Naive thymus-derived CD4-positive, alpha-beta T cell (primary cell): ENCODE data around the gene CCM2L. TPM values are rescaled to one million over a fixed set of nuclear protein-coding genes. Genes with fewer than 3 reads are reported as not detected.

Experiments
- ATAC-seq: fragments of 150-1000 bp; cut with Tn5 transposase; 2 replicates; pipeline ENCODE4 v1.10.0; 2021; ENCODE audit warnings: mild to moderate bottlenecking, moderate library complexity
- CTCF ChIA-PET: fragments of 350-600 bp; sonication (Branson Sonifier 250); formaldehyde crosslinking; loops from one replicate; lab custom pipeline; 2021; ENCODE audit warnings: antibody characterized with exemption; lab: Charles Lee
- POLR2A ChIA-PET: fragments of 350-600 bp; sonication (Branson Sonifier 250); formaldehyde crosslinking; loops from one replicate; lab custom pipeline; 2021; ENCODE audit warnings: antibody characterized with exemption, inconsistent platforms; lab: Charles Lee
- DNase-seq, 9 donors: peaks; one replicate each; pipeline versions ENCODE4 v3.0.0 to v3.0.0-alpha.2; 2020 to 2022; ENCODE audit warnings: mixed read lengths in 1 of 9
- H3K27ac ChIP-seq: one replicate; pipeline ENCODE4 v1.7.0; 2013; ENCODE audit warnings: mild to moderate bottlenecking, low read depth, low read length, moderate library complexity
- H3K27me3 ChIP-seq, 2 donors: one replicate each; pipeline ENCODE4 v1.7.0; 2013; ENCODE audit warnings: low read length in 2 of 2, mild to moderate bottlenecking in 2 of 2, moderate library complexity in 2 of 2; ENCODE audit not compliant: control insufficient read depth in 2 of 2, insufficient read depth in 2 of 2
- H3K36me3 ChIP-seq, 3 experiments: 1 replicate in 2 of 3; 2 replicates in 1 of 3; pipeline ENCODE4 v1.7.0; 2013; ENCODE audit warnings: low read length in 3 of 3, mild to moderate bottlenecking in 3 of 3, moderate library complexity in 1 of 3; ENCODE audit not compliant: insufficient read depth in 3 of 3, control insufficient read depth in 2 of 3
- H3K4me1 ChIP-seq, 2 donors: one replicate each; pipeline ENCODE4 v1.7.0; 2013; ENCODE audit warnings: low read length in 2 of 2, mild to moderate bottlenecking in 2 of 2, moderate library complexity in 1 of 2; ENCODE audit not compliant: control insufficient read depth in 2 of 2, insufficient read depth in 2 of 2
- H3K4me3 ChIP-seq: 2 replicates; pipeline ENCODE4 v1.7.0; 2013; ENCODE audit warnings: mild to moderate bottlenecking, low read length
- H3K9me3 ChIP-seq, 3 experiments: 1 replicate in 2 of 3; 2 replicates in 1 of 3; pipeline ENCODE4 v1.7.0; 2013; ENCODE audit warnings: low read length in 3 of 3; ENCODE audit not compliant: control insufficient read depth in 2 of 3
- H3K27ac Mint-ChIP-seq, 9 donors: one replicate each; pipeline ENCODE4 v1.8.0; 2020 to 2022; ENCODE audit warnings: mixed read lengths in 9 of 9, mild to moderate bottlenecking in 8 of 9, moderate library complexity in 5 of 9, inconsistent platforms in 2 of 9
- H3K27me3 Mint-ChIP-seq, 5 donors: one replicate each; pipeline ENCODE4 v1.8.0; 2021 to 2022; ENCODE audit warnings: mixed read lengths in 5 of 5, mild to moderate bottlenecking in 1 of 5
- H3K36me3 Mint-ChIP-seq, 5 donors: one replicate each; pipeline ENCODE4 v1.8.0; 2020 to 2022; ENCODE audit warnings: mixed read lengths in 5 of 5, mild to moderate bottlenecking in 3 of 5, inconsistent platforms in 1 of 5
- H3K4me1 Mint-ChIP-seq, 7 donors: one replicate each; pipeline ENCODE4 v1.8.0; 2020 to 2022; ENCODE audit warnings: mixed read lengths in 7 of 7, mild to moderate bottlenecking in 3 of 7, inconsistent platforms in 1 of 7
- H3K4me3 Mint-ChIP-seq, 10 donors: one replicate each; pipeline ENCODE4 v1.8.0; 2020 to 2022; ENCODE audit warnings: mild to moderate bottlenecking in 10 of 10, mixed read lengths in 10 of 10, moderate library complexity in 6 of 10, inconsistent platforms in 2 of 10
- H3K9me3 Mint-ChIP-seq, 11 donors: one replicate each; pipeline ENCODE4 v1.8.0; 2020 to 2022; ENCODE audit warnings: mixed read lengths in 11 of 11, mild to moderate bottlenecking in 4 of 11, inconsistent platforms in 1 of 11, moderate library complexity in 1 of 11
- intact Hi-C, 2 donors: fragments of 100-400 bp; cut with micrococcal nuclease; formaldehyde crosslinking; loops; one replicate each; pipeline ENCODE4 v1.15.1; 2023
- polyA plus RNA-seq, 2 donors: library from polyadenylated mRNA; unstranded; fragments of 300-500 nt; fragmentation: Illumina TruSeq; gene quantifications; one replicate each; pipeline ENCODE4 v1.2.3, GENCODE V29; 2021
- total RNA-seq, 6 experiments: library from RNA in 5 of 6; stranded (reverse) in 5 of 6; gene quantifications; 1 replicate in 5 of 6; 2 replicates in 1 of 6; pipeline ENCODE4 v1.2.3 and lab custom pipeline; 2021 to 2026

The CCM2L gene
- total and polyA plus RNA-seq, 7 experiments from 2014 or later, result not detected

DNA sequence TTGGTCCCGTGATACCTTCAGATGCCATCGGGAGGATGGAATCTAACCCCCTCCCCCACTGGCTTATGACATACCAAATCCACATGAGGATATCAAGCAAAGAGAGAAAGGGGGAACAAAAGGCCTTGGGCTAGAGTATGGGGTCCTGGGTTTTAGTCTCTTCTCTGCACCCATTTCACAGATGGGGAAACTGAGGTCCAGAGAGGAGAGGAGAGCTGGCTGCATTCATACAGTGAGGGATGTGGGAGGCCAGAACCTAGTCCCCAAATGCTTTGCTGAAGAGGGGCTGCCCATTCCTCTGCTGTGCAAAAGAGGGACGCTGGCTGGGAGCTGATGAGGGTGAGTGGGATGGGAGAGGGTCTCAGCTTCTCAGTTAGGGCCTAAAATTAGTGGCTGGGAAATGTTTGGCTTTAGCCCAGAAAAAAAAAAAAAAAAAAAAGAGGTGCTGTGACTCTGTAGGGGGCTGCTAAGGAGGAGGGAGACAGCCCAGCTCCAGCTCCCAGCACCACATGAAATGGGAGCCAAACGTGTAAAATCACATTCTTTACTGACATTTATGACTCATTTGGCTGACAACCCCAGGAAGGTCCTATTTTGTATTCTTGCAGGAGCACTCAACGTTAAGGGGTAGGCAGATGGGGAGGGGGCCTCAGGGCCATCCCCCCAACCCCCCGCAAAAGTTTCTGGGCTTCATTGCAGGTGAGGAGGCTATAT lies 30.4 kb upstream of the CCM2L start:
- Histone ChIP-seq H3K36me3 (no peaks in the 10 kb centered on the region), H3K27ac (no peak overlapping the region), H3K4me1 (no peaks in the 10 kb centered on the region), H3K27me3 (no peaks in the 10 kb centered on the region), H3K9me3 (no peaks in the 10 kb centered on the region), H3K4me3 (no peak overlapping the region)
- ChIA-PET POLR2A (no interaction called here), CTCF (no interaction called here)
- H3K27me3 Mint-ChIP-seq, result peaks cover 9 to 30% (median 25%) of the 10 kb centered on the region in 5 donors
- no peak overlapping the region for H3K27ac Mint-ChIP-seq
- intact Hi-C loops, result no loop called here
- DNase-seq (no peak), ATAC-seq (no peak)
- no peaks in the 10 kb centered on the region for H3K36me3 Mint-ChIP-seq
- H3K4me3 Mint-ChIP-seq, result no peak overlapping the region
- H3K4me1 Mint-ChIP-seq, result peaks cover 0 to 2% (median 0%) of the 10 kb centered on the region in 7 donors
- peaks cover 0 to 5% (median 0%) of the 10 kb centered on the region in 11 donors for H3K9me3 Mint-ChIP-seq

- Mint-ChIP-seq H3K36me3 (no peaks in the 10 kb centered on the region), H3K9me3 (peaks cover 0 to 2% (median 0%) of the 10 kb centered on the region in 11 donors), H3K4me1 (peaks cover 0 to 2% (median 0%) of the 10 kb centered on the region in 7 donors), H3K4me3 (no peak overlapping the region), H3K27ac (no peak overlapping the region), H3K27me3 (peaks cover 6 to 23% (median 18%) of the 10 kb centered on the region in 5 donors)
- no peak for DNase-seq
- ChIA-PET CTCF (no interaction called here), POLR2A (no interaction called here)
- Histone ChIP-seq H3K4me3 (no peak overlapping the region), H3K9me3 (no peaks in the 10 kb centered on the region), H3K36me3 (no peaks in the 10 kb centered on the region), H3K4me1 (no peaks in the 10 kb centered on the region), H3K27ac (no peak overlapping the region), H3K27me3 (no peaks in the 10 kb centered on the region)
- ATAC-seq, result no peak
- intact Hi-C loops, result no loop called here
Observed at GRCh38 chr20:31981784-31982183, 28.5 kb upstream of the CCM2L start.

DNA sequence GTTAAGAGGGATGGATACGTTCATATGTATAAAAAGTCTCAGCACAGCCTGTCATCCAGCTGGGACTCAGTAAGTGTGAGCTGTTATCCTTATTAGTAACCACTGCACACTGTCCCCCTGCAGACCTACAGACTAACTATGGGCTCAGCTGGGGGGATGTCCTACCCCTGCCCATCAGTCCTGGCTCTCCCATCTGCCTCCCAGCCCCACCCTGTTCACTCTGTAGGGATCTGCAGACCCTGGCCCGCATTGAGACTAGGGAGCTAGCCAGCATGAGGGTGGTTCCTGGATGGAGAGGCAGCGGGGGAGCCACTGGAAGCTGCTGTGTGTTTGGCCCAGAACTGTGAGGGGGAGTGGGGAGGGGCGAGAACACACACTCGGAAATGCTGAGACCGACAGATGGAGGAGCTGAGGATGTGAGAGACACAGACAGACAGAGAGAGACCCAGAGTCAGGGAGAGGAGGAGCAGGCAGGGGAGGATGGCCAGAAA lies 25.2 kb upstream of the CCM2L start:
- no peaks in the 10 kb centered on the region for H3K36me3 ChIP-seq
- H3K9me3 ChIP-seq, result no peaks in the 10 kb centered on the region
- Mint-ChIP-seq H3K27ac (no peak overlapping the region), H3K4me3 (no peak overlapping the region), H3K36me3 (no peaks in the 10 kb centered on the region), H3K4me1 (peaks cover 0 to 2% (median 0%) of the 10 kb centered on the region in 7 donors), H3K9me3 (peaks cover 0 to 2% (median 0%) of the 10 kb centered on the region in 11 donors), H3K27me3 (peaks cover 3 to 12% (median 4%) of the 10 kb centered on the region in 5 donors)
- DNase-seq (no peak), ATAC-seq (no peak)
- CTCF ChIA-PET, result no interaction called here
- H3K27ac ChIP-seq, result no peak overlapping the region
- no peaks in the 10 kb centered on the region for H3K4me1 ChIP-seq
- no peak overlapping the region for H3K4me3 ChIP-seq
- no peaks in the 10 kb centered on the region for H3K27me3 ChIP-seq
- POLR2A ChIA-PET, result no interaction called here
- intact Hi-C loops, result no loop called here

DNA sequence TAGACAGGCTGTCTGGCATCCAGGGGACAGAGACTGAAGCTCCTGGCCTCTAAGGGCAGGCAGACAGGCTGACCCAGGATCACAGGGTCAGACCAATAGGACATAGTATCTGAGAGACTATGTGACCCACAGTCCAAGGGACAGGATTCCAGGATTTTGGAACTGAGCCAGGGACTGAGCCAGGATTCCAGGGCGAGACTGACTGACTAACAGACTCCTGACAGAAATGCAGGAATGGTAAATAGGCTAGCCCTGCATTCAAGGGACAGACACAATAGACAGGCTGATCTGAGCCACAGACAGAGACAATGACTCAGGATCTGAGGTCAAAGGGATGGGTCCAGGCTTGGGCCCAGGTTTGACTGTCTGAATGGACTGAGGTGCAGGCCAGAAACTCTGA lies 22.5 kb upstream of the CCM2L start:
- Mint-ChIP-seq H3K9me3 (no peaks in the 10 kb centered on the region), H3K27ac (no peak overlapping the region), H3K4me1 (peaks cover 0 to 2% (median 0%) of the 10 kb centered on the region in 7 donors), H3K36me3 (no peaks in the 10 kb centered on the region), H3K4me3 (no peak overlapping the region), H3K27me3 (peaks cover 0 to 12% (median 6%) of the 10 kb centered on the region in 5 donors)
- intact Hi-C loops, result no loop called here
- Histone ChIP-seq H3K9me3 (no peaks in the 10 kb centered on the region), H3K4me3 (no peak overlapping the region), H3K36me3 (no peaks in the 10 kb centered on the region), H3K27ac (no peak overlapping the region), H3K27me3 (no peaks in the 10 kb centered on the region), H3K4me1 (no peaks in the 10 kb centered on the region)
- ATAC-seq, result no peak
- POLR2A ChIA-PET, result no interaction called here
- CTCF ChIA-PET, result no interaction called here
- DNase-seq, result no peak

DNA sequence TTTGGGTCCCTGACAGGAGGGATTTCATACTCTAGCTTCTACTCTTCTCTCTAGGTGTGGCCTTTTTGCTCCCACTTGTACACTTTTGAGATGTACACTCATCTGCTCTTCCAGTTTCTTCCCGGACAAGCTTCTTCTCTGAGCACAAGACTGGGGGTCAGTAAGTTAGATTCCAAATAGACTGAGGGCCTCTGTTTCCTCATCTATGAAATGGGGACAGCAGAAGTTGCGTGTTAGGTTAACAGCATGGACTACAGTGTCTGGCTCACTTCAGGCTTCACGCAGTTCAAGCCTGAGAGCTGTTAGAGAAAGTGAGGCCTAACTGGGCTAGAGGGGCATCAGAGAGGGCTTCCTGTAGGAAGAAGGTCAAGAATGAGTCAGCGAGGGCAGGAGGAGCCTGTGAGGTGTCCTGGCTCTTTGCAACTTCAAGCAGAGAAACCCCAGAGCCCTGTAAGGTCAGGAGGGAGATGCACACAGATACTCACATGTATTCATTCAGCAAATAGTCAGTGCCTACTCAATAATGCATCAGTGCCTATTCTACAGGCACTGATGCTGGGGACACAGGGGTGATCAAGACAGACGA lies 21.7 kb upstream of the CCM2L start:
- H3K4me1 ChIP-seq, result no peaks in the 10 kb centered on the region
- ATAC-seq (no peak), DNase-seq (no peak)
- no peaks in the 10 kb centered on the region for H3K9me3 ChIP-seq
- no peak overlapping the region for H3K4me3 ChIP-seq
- no peak overlapping the region for H3K27ac Mint-ChIP-seq
- peaks cover 5 to 11% (median 7%) of the 10 kb centered on the region in 5 donors for H3K27me3 Mint-ChIP-seq
- H3K27me3 ChIP-seq, result no peaks in the 10 kb centered on the region
- no peaks in the 10 kb centered on the region for H3K9me3 Mint-ChIP-seq
- no peak overlapping the region for H3K27ac ChIP-seq
- H3K4me3 Mint-ChIP-seq, result no peak overlapping the region
- intact Hi-C loops, result no loop called here
- no peaks in the 10 kb centered on the region for H3K36me3 ChIP-seq
- CTCF ChIA-PET, result no interaction called here
- H3K36me3 Mint-ChIP-seq, result no peaks in the 10 kb centered on the region
- POLR2A ChIA-PET, result no interaction called here
- H3K4me1 Mint-ChIP-seq, result peaks cover 0 to 2% (median 0%) of the 10 kb centered on the region in 7 donors

DNA sequence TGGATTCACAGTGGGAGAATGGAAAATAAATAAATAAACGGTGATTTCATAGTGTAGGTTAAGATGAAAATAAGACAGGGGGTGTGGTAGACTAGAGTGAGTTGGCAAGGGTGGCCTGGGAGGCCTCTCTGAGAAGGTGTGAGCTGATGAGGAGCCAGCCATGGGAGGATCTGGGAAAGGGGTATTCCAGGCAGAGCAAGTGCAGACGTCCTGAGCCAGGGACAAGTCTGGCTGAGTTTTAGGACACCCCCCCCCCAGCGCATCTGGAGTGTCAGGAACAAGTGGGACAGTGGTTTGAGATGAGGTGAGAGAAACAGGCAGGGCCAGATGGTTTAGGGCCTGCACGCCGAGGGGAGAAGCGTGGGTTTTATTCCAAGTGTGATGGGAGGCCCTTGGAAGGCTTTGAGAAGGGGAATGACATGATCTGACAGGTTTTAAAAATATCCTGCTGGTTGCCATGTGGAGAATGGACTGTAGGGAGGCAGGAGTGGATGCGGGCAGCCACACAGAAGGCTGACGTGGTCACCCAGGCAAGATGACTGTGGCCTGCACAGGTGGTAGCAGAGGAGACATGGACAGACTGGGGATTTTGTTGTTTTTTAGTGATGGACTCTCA lies 21.1 kb upstream of the CCM2L start:
- Histone ChIP-seq H3K4me3 (no peak overlapping the region), H3K27me3 (no peaks in the 10 kb centered on the region), H3K4me1 (no peaks in the 10 kb centered on the region), H3K9me3 (no peaks in the 10 kb centered on the region), H3K27ac (no peak overlapping the region), H3K36me3 (no peaks in the 10 kb centered on the region)
- Mint-ChIP-seq H3K27ac (no peak overlapping the region), H3K4me3 (no peak overlapping the region), H3K4me1 (peaks cover 0 to 2% (median 0%) of the 10 kb centered on the region in 7 donors), H3K9me3 (no peaks in the 10 kb centered on the region), H3K27me3 (peaks cover 11 to 17% (median 13%) of the 10 kb centered on the region in 5 donors), H3K36me3 (no peaks in the 10 kb centered on the region)
- ATAC-seq (no peak), DNase-seq (no peak)
- ChIA-PET CTCF (no interaction called here), POLR2A (no interaction called here)
- intact Hi-C loops, result no loop called here
